Measurements from ENCODE around the gene TRIO. TPM values are rescaled to one million over a fixed set of nuclear protein-coding genes. Genes with fewer than 3 reads are reported as not detected.

Gene TRIO
- total and polyA plus RNA-seq, 2 of the 8 experiments (the other 6 are each of a cell fraction or from before 2014, with no cell fraction given), result 35.1 to 69.1 TPM

DNA sequence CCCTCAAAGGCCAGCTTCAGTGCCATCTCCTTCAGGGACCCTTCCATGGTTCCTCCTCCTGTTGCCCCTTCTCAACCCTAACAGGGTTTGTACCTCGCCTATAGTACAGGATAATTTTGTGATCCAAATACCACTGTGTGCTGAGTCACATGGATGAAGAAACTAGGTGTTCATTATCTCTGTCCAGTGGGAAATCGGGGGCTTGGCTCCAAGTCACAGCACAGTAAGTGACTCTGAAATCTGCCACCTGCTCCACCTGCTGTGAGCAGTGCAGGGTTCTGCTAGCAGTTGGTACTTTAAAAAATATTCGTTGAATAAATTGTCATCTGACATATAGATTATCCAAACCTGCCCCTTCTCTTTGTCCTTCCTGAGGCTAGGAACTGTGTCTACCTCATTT is 315.3 kb downstream of the TRIO start (continued):
- TF ChIP-seq MAX (IDR thresholded peaks at IDR 0.05), result no peak
